ENCODE results near the gene ATP2B2. TPM values are rescaled to one million over a fixed set of nuclear protein-coding genes. Genes with fewer than 3 reads are reported as not detected.

Gene ATP2B2
- total and polyA plus RNA-seq, 2 experiments from 2014 or later: 0.42 to 0.63 TPM

DNA sequence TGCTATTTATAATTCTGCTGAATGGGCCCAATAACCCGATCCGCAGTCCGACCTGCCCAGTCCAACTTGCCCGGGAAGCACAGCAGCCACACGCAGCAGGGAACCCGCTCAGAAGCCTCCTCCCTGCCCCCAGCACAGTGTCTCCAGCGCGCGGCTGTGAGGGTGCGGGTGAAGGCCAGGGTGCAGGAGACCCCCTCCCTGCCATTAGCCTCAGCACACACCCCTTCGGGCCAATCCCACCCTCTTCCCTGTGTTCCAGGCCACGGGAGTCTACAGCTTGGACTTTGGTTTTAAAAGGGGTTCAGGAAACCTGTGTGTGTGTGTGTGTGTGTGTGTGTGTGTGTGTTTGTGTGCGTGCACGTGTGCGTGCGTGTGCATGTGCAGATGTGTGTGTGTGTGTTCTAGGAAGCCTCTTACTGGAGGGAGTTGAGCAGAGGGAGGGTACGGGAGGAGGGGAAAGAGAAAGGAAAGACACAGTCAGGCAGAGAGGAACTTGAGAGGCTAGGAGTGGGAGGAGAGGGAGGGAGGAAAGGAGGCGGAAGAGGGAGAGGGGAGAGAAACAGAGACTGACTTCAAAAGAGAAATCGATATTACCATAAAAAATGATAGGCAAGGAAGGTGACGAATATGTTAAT lies 34.2 kb downstream of the ATP2B2 start:
- no peak for TF ChIP-seq ZNF331 (CRISPR knock-in tag; IDR thresholded peaks at IDR 0.05; ENCODE audit: low read depth)
- TF ChIP-seq, protein P1, sequence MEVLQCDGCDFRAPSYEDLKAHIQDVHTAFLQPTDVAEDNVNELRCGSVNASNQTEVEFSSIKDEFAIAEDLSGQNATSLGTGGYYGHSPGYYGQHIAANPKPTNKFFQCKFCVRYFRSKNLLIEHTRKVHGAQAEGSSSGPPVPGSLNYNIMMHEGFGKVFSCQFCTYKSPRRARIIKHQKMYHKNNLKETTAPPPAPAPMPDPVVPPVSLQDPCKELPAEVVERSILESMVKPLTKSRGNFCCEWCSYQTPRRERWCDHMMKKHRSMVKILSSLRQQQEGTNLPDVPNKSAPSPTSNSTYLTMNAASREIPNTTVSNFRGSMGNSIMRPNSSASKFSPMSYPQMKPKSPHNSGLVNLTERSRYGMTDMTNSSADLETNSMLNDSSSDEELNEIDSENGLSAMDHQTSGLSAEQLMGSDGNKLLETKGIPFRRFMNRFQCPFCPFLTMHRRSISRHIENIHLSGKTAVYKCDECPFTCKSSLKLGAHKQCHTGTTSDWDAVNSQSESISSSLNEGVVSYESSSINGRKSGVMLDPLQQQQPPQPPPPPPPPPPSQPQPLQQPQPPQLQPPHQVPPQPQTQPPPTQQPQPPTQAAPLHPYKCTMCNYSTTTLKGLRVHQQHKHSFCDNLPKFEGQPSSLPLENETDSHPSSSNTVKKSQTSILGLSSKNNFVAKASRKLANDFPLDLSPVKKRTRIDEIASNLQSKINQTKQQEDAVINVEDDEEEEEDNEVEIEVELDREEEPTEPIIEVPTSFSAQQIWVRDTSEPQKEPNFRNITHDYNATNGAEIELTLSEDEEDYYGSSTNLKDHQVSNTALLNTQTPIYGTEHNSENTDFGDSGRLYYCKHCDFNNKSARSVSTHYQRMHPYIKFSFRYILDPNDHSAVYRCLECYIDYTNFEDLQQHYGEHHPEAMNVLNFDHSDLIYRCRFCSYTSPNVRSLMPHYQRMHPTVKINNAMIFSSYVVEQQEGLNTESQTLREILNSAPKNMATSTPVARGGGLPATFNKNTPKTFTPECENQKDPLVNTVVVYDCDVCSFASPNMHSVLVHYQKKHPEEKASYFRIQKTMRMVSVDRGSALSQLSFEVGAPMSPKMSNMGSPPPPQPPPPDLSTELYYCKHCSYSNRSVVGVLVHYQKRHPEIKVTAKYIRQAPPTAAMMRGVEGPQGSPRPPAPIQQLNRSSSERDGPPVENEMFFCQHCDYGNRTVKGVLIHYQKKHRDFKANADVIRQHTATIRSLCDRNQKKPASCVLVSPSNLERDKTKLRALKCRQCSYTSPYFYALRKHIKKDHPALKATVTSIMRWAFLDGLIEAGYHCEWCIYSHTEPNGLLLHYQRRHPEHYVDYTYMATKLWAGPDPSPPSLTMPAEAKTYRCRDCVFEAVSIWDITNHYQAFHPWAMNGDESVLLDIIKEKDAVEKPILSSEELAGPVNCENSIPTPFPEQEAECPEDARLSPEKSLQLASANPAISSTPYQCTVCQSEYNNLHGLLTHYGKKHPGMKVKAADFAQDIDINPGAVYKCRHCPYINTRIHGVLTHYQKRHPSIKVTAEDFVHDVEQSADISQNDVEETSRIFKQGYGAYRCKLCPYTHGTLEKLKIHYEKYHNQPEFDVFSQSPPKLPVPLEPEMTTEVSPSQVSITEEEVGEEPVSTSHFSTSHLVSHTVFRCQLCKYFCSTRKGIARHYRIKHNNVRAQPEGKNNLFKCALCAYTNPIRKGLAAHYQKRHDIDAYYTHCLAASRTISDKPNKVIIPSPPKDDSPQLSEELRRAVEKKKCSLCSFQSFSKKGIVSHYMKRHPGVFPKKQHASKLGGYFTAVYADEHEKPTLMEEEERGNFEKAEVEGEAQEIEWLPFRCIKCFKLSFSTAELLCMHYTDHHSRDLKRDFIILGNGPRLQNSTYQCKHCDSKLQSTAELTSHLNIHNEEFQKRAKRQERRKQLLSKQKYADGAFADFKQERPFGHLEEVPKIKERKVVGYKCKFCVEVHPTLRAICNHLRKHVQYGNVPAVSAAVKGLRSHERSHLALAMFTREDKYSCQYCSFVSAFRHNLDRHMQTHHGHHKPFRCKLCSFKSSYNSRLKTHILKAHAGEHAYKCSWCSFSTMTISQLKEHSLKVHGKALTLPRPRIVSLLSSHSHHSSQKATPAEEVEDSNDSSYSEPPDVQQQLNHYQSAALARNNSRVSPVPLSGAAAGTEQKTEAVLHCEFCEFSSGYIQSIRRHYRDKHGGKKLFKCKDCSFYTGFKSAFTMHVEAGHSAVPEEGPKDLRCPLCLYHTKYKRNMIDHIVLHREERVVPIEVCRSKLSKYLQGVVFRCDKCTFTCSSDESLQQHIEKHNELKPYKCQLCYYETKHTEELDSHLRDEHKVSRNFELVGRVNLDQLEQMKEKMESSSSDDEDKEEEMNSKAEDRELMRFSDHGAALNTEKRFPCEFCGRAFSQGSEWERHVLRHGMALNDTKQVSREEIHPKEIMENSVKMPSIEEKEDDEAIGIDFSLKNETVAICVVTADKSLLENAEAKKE (CRISPR knock-in tag; IDR thresholded peaks at IDR 0.05): no peak
- TF ChIP-seq NANOG (IDR thresholded peaks at IDR 0.05; ENCODE audit: borderline replicate concordance): no peak
- TF ChIP-seq STAT1 (IDR thresholded peaks at IDR 0.05; ENCODE audit: unreplicated experiment): no peak
- TF ChIP-seq EZH2 (IDR thresholded peaks at IDR 0.05; ENCODE audit: low read depth, unreplicated experiment): no peak
- TF ChIP-seq ZNF114 (CRISPR knock-in tag; IDR thresholded peaks at IDR 0.05): no peak
- TF ChIP-seq JUNB (IDR thresholded peaks at IDR 0.05; ENCODE audit: unreplicated experiment): no peak
- TF ChIP-seq EZH2phosphoT487 (IDR thresholded peaks at IDR 0.05; ENCODE audit: unreplicated experiment): no peak
- TF ChIP-seq CREB1 (CRISPR knock-in tag; IDR thresholded peaks at IDR 0.05; ENCODE audit: low read depth): no peak
- TF ChIP-seq, protein P2, sequence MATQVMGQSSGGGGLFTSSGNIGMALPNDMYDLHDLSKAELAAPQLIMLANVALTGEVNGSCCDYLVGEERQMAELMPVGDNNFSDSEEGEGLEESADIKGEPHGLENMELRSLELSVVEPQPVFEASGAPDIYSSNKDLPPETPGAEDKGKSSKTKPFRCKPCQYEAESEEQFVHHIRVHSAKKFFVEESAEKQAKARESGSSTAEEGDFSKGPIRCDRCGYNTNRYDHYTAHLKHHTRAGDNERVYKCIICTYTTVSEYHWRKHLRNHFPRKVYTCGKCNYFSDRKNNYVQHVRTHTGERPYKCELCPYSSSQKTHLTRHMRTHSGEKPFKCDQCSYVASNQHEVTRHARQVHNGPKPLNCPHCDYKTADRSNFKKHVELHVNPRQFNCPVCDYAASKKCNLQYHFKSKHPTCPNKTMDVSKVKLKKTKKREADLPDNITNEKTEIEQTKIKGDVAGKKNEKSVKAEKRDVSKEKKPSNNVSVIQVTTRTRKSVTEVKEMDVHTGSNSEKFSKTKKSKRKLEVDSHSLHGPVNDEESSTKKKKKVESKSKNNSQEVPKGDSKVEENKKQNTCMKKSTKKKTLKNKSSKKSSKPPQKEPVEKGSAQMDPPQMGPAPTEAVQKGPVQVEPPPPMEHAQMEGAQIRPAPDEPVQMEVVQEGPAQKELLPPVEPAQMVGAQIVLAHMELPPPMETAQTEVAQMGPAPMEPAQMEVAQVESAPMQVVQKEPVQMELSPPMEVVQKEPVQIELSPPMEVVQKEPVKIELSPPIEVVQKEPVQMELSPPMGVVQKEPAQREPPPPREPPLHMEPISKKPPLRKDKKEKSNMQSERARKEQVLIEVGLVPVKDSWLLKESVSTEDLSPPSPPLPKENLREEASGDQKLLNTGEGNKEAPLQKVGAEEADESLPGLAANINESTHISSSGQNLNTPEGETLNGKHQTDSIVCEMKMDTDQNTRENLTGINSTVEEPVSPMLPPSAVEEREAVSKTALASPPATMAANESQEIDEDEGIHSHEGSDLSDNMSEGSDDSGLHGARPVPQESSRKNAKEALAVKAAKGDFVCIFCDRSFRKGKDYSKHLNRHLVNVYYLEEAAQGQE (IDR thresholded peaks at IDR 0.05; ENCODE audit: unreplicated experiment): no peak
- TF ChIP-seq, protein P3, sequence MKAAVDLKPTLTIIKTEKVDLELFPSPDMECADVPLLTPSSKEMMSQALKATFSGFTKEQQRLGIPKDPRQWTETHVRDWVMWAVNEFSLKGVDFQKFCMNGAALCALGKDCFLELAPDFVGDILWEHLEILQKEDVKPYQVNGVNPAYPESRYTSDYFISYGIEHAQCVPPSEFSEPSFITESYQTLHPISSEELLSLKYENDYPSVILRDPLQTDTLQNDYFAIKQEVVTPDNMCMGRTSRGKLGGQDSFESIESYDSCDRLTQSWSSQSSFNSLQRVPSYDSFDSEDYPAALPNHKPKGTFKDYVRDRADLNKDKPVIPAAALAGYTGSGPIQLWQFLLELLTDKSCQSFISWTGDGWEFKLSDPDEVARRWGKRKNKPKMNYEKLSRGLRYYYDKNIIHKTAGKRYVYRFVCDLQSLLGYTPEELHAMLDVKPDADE (IDR thresholded peaks at IDR 0.05): no peak
- TF ChIP-seq, protein P4, sequence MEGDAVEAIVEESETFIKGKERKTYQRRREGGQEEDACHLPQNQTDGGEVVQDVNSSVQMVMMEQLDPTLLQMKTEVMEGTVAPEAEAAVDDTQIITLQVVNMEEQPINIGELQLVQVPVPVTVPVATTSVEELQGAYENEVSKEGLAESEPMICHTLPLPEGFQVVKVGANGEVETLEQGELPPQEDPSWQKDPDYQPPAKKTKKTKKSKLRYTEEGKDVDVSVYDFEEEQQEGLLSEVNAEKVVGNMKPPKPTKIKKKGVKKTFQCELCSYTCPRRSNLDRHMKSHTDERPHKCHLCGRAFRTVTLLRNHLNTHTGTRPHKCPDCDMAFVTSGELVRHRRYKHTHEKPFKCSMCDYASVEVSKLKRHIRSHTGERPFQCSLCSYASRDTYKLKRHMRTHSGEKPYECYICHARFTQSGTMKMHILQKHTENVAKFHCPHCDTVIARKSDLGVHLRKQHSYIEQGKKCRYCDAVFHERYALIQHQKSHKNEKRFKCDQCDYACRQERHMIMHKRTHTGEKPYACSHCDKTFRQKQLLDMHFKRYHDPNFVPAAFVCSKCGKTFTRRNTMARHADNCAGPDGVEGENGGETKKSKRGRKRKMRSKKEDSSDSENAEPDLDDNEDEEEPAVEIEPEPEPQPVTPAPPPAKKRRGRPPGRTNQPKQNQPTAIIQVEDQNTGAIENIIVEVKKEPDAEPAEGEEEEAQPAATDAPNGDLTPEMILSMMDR (conservative IDR thresholded peaks at IDR 0.05; ENCODE audit: low read depth in 2 of 2): no peak
- TF ChIP-seq POLR2AphosphoS5 (IDR thresholded peaks at IDR 0.05; ENCODE audit: low read depth): no peak
- peak overlapping the region; percentile 65 for H3K4me3 Mint-ChIP-seq
- peak; percentile 28 for DNase-seq (ENCODE audit: low spot score)

More for the DNA sequence above, 34.2 kb downstream of the ATP2B2 start:
- Histone ChIP-seq H3K4me1 (ENCODE audit: insufficient read depth) (peaks cover 15% of the 10 kb centered on the region; the same call in 1 of the 2 replicates), H2AFZ (0 out of 2 replicates have a peak overlapping the region, but pooled peaks have one; percentile 63), H3K4me3 (peak overlapping the region; percentile 36; the same call in 1 of the 2 replicates), H4K20me1 (replicated peaks; ENCODE audit: insufficient read depth) (no peaks in the 10 kb centered on the region), H3F3A (replicated peaks; ENCODE audit: low read depth) (no peaks in the 10 kb centered on the region), H3K27ac (ENCODE audit: low read depth) (no peak overlapping the region), H3K36me3 (ENCODE audit: insufficient read depth) (no peaks in the 10 kb centered on the region), H3K9me2 (ENCODE audit: insufficient read depth) (no peaks in the 10 kb centered on the region), H3K27me3 (ENCODE audit: insufficient read depth) (no peaks in the 10 kb centered on the region), H3K79me2 (replicated peaks; ENCODE audit: insufficient read depth) (no peaks in the 10 kb centered on the region), H3K4me2 (peak overlapping the region; percentile 39; the same call in 1 of the 2 replicates)
- Mint-ChIP-seq H3K27me3 (ENCODE audit: insufficient read depth, low read depth, poor library complexity) (peaks cover 6% of the 10 kb centered on the region), H3K36me3 (ENCODE audit: low read depth) (no peaks in the 10 kb centered on the region; the same call in 2 of the 3 replicates), H3K4me1 (peaks cover 25% of the 10 kb centered on the region), H3K27ac (no peak overlapping the region), H3K9me3 (no peaks in the 10 kb centered on the region)
- ATAC-seq: peak; percentile 61

Measured in GM23338 (cell line).